RPMI8226 (cell line): ENCODE data around the gene PABPN1L.

Experiments used
- DNase-seq: peaks from one replicate; pipeline ENCODE4 v3.0.0-alpha.2; 2015

Gene PABPN1L

GRCh38 chr16:88844419-88845036 is 21.9 kb downstream of the PABPN1L start:
- no peak for DNase-seq

GRCh38 chr16:88843256-88843655 is 23.2 kb downstream of the PABPN1L start:
- no peak for DNase-seq

- DNase-seq, result no peak
These were observed 23.7 kb downstream of the PABPN1L start for GRCh38 chr16:88842806-88843205.

DNA sequence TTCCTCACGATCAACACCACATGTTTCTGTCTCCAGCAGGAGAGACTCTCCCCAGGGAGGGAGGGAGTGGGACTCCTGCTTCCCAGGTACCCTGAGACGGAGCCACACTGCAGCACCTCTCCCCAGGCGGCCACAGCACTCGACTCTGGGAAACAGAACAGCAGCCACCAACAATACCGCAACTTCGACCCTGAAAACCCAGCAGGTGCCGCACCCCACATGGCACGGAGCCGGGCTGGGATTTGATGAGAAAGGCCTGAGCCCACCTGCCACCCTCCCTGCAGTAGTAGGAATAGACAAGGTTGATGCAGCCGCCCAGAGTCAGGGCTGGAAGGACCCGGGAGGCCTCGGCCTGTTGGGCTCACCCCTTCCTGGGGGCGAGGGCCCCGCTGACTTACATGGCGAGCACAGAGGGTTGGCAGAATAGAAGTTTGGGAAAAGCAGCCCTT is 24.1 kb downstream of the PABPN1L start:
- DNase-seq, result no peak

GRCh38 chr16:88841521-88842307 is 24.7 kb downstream of the PABPN1L start:
- no peak for DNase-seq

DNA sequence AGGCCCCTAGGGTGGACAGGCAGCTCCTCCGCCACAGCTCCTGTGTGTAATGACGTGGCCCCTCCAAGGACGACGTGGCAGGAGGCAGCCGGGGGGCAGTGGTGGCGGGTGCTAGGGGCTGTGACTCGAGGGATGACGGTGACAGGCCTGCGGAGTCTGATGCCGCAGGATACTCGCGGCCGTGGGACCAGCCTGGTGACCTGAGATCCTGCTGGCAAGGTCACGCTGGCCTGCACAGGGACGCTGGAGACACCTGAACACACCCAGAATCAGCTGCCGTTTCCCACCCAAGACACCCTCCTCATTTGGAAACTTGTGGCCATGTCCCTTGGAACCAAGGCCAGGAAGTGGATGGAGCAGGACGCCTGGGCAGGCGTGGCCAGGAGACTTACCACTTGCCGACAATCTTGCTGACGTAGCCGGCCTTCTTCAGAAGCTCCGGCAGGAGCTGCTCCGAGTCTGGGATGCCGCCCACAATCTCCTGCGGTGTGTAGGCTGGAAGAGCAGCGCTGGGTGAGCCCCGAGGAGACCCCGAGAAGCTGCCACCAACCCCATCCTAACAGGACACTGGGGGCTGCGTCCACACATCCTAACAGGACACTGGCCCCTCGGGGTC is 25.8 kb downstream of the PABPN1L start:
- no peak for DNase-seq

- no peak for DNase-seq
These were observed 26.5 kb downstream of the PABPN1L start for GRCh38 chr16:88839745-88840599.

GRCh38 chr16:88839026-88839529 is 27.4 kb downstream of the PABPN1L start:
- no peak for DNase-seq

DNA sequence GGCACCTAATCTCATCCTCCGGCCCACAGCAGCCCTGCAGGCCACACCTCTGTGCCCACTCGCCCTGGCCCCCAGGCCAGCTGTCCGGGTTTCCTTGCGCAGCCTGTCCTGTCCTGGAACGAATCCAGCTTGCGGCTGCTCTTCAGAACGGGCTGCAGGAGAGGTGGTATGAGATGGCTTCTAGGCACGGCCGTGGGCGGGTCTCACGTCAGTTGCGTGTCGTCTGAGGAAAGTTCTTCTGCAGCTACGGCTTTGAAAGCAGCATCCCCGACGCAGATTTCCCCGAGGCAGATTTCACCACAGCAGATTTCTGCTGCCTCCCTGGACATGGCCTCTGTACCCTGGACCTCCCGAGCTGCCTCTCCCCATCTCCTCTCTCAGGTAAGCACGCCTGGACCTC is 27.9 kb downstream of the PABPN1L start:
- DNase-seq, result no peak

- no peak for DNase-seq
These were observed 28.7 kb downstream of the PABPN1L start for GRCh38 chr16:88837806-88838205.

DNA sequence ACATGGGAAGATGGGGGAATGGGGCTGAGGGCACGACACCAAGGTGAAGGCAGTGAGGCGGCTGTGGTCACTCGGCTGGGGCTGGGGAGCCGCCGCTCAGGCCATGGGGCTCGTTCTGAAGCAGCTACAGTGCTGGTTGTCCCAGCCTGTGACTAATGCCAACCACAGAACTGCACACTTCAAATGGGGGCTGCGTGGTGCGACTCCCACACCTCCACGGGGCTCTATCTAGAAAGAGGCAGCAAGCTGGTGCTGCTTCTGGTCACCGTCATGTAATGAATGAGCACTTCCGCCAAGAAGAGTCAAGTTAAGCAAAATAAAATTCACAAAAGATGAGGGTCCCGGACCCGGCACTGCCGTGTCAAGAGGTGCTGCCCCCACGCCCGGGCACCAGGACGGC is 29.7 kb downstream of the PABPN1L start:
- DNase-seq, result no peak

- DNase-seq, result no peak
These were observed 30.6 kb downstream of the PABPN1L start for GRCh38 chr16:88835818-88836217.

GRCh38 chr16:88835383-88835782 is 31.1 kb downstream of the PABPN1L start:
- DNase-seq, result no peak

DNA sequence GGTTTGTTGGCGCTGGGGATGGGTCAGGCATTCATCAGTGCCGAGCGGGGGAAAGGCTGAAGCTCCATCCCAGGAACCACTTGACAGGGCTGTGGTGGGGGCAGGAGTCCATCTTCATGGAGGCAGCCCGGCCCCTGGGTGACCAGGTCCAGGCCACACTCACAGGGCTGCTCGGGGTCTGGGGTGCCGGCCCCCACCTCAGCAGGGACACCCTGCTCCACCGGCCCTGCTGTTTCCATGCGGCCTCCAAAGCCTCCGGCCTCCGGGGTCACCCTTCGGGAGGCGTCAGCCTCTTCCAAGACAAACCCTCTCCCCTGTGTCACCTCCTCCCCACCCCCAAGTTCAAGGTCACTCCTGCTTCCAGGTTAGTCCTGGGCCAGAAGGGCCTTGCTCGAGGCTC is 31.8 kb downstream of the PABPN1L start:
- no peak for DNase-seq

DNA sequence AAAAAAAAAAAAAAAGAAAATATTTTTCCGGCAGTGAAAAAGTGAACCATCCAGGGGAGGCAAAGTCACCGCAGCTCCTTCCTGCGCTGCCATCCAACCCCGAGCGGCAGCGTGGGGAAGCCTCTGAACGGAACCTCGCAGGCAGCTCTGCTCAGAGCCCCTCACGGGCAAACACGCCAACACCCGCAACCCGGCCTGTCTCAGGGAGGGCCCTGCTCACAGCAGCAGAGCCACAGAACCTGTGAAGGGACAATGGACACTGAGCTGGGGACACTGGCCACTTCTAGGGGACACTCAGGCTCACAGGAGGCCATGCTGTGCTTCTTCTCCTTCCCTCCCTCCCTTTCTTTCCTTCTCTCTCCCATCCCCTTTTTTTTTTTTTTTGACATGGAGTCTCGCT is 33.4 kb downstream of the PABPN1L start:
- no peak for DNase-seq

GRCh38 chr16:88831838-88832237 is 34.6 kb downstream of the PABPN1L start:
- no peak for DNase-seq

DNA sequence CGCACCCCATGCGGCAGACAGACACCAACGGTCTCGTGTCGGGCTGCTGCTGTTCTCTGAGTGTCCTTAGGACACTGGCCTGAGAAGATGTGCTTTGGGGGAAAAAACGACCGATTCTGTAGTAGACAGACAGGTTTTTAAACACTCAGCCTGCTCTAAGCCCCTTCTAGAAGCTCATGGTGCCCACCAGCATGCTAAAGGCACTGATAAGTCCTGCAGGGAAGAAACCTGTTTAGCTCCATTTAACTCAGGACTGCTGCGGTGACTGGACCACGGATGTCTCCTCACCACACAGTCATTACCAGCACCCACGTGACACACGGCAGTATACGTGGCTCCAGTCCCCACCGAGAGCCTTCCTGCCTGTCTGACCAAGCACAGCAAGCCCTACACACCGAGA is 35.7 kb downstream of the PABPN1L start:
- DNase-seq, result no peak

DNA sequence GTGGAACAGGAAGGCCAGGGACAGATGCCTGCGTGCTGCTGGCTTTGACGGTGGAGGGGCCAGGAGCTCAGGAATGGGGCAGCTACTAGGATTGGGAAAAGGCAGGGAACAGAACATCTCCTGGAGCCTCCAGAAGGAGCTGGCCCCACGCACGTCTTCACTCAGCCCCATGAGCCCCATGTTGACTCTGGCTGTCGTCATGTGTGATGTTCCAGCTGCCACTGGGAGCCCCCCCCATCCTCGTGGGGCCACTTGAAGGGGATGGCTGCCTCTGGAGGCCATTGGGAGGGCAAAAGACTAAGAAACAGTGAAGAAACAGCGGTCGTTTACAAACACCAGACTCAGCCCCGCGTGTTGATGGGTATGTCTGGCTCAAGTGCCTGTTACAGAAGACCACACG is 36.2 kb downstream of the PABPN1L start:
- DNase-seq, result no peak

- no peak for DNase-seq
These were observed 37.7 kb downstream of the PABPN1L start for GRCh38 chr16:88828711-88829110.

DNA sequence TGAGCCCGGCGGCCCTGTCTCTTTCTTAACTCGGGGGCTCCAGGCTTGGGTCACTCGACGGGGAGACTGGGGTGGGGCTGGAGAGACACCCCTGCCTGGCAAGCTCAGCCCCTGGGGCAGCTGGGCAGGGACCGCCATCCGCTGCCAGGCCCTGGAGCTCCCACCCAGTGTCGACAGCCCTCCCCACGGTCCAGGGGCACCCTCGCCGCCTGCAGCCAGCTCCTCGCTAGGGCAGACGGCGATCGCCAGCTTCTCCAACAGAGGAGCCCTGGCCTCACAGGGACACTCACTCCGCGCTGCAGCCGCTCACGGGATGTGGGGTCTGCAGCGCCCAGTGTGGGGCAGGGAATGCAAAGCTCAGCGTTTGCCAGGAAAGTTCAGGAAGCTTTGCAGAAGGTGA is 38.7 kb downstream of the PABPN1L start:
- no peak for DNase-seq

DNA sequence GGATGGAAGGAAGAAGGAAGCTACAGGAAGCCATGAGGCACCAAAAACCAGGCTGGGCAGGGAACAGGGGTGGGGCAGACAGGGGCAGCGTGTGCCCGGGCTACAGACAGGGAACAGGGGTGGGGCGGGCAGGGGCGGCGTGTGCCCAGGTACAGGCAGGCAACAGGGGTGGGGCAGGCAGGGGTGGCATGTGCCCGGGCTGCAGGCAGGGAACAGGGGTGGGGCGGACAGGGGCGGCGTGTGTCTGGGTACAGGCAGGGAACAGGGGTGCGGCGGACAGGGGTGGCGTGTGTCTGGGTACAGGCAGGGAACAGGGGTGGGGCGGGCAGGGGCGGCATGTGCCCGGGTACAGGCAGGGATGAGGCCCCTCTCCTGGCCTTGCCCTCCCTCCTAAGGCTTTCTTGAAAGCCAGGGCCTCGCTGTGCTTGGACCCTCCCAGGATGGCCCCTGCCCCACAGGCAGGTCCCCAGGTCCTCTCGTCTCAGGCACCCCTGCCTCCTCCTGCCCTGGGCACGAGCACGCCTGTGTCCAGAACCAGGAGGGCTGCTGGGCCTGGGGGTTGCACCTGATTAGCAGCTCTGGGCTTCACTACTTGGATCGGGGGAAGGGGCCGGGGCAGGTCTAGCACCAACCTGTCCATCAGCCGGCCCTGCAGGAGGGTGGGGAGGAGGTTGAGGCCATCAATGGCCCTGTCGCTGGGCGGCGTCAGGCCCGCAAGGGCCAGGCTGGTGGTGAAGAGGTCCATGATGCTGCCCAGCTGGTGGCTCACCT is 40.2 kb downstream of the PABPN1L start:
- no peak for DNase-seq

DNA sequence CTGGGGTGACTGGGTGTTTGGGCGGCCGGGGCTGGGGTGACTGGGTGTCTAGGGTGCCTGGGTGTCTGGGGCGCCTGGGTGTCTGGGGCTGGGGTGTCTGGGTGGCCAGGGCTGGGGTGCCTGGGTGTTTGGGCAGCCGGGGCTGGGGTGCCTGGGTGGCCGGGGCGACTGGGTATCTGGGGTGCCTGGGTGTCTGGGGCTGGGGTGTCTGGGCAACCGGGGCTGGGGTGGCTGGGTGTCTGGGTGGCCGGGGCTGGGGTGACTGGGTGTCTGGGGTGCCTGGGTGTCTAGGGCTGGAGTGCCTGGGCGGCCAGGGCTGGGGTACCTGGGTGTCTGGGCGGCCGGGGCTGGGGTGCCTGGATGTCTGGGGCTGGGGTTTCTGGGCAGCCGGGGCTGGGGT is 41.3 kb downstream of the PABPN1L start:
- no peak for DNase-seq
